ENCODE results near the gene HOXB9.
A peak's percentile ranks its signal among the peaks of the same experiment; 100 is the strongest.

DNA sequence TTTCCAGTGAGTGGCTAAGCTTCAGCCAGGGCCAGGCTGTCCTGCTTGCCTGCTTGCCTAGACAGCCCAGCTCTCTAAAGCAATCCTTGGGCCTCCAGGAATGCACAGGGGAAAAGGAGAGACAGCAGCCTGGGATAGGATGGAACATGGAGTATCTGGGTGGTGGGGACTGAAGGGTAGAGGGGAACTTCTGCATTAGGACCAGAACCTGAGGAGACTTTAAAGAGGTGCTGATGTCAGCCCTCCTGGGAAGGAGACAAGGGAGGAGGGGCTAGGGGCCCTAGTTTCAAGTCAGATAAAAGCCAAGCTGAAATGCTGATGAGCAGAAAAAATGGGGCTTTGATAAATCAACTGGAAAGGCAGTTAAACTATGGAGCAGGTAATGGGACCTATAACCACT lies 17.1 kb downstream of the HOXB9 start:
- TF ChIP-seq ZEB2 (IDR thresholded peaks at IDR 0.05) (no peak), RNF2 (IDR thresholded peaks at IDR 0.05) (no peak), MTA3 (IDR thresholded peaks at IDR 0.05; ENCODE audit: borderline replicate concordance) (no peak), TRIM24 (IDR thresholded peaks at IDR 0.05) (no peak), ERF (CRISPR knock-in tag; IDR thresholded peaks at IDR 0.05) (no peak), ZNF3 (CRISPR knock-in tag; IDR thresholded peaks at IDR 0.05) (no peak), HNRNPL (IDR thresholded peaks at IDR 0.05; ENCODE audit: low read depth, low read length) (no peak), MAFK (IDR thresholded peaks at IDR 0.05; ENCODE audit: low read length) (peak; percentile 50), CHCHD3 (CRISPR knock-in tag; IDR thresholded peaks at IDR 0.05) (no peak), GATAD2A (IDR thresholded peaks at IDR 0.05) (no peak), POLR2A (conservative IDR thresholded peaks at IDR 0.05) (no peak), ZKSCAN1 (IDR thresholded peaks at IDR 0.05; ENCODE audit: low read depth, low read length) (no peak)
- TF ChIP-seq, protein P1, sequence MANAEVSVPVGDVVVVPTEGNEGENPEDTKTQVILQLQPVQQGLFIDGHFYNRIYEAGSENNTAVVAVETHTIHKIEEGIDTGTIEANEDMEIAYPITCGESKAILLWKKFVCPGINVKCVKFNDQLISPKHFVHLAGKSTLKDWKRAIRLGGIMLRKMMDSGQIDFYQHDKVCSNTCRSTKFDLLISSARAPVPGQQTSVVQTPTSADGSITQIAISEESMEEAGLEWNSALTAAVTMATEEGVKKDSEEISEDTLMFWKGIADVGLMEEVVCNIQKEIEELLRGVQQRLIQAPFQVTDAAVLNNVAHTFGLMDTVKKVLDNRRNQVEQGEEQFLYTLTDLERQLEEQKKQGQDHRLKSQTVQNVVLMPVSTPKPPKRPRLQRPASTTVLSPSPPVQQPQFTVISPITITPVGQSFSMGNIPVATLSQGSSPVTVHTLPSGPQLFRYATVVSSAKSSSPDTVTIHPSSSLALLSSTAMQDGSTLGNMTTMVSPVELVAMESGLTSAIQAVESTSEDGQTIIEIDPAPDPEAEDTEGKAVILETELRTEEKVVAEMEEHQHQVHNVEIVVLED (CRISPR knock-in tag; IDR thresholded peaks at IDR 0.05): no peak
- TF ChIP-seq, protein P2, sequence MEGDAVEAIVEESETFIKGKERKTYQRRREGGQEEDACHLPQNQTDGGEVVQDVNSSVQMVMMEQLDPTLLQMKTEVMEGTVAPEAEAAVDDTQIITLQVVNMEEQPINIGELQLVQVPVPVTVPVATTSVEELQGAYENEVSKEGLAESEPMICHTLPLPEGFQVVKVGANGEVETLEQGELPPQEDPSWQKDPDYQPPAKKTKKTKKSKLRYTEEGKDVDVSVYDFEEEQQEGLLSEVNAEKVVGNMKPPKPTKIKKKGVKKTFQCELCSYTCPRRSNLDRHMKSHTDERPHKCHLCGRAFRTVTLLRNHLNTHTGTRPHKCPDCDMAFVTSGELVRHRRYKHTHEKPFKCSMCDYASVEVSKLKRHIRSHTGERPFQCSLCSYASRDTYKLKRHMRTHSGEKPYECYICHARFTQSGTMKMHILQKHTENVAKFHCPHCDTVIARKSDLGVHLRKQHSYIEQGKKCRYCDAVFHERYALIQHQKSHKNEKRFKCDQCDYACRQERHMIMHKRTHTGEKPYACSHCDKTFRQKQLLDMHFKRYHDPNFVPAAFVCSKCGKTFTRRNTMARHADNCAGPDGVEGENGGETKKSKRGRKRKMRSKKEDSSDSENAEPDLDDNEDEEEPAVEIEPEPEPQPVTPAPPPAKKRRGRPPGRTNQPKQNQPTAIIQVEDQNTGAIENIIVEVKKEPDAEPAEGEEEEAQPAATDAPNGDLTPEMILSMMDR (IDR thresholded peaks at IDR 0.05 in 2 of 3, conservative IDR thresholded peaks at IDR 0.05 in 1 of 3; ENCODE audit: insufficient read depth in 2 of 3, low read depth in 1 of 3, low read length in 3 of 3): no peak

All from K562 (cell line).